Vagina (tissue), 2 donors: ENCODE data around the gene DOCK1. TPM values are rescaled to one million over a fixed set of nuclear protein-coding genes. Genes with fewer than 3 reads are reported as not detected.
"Not testable (repeated sequence)": the region's sequence is repeated elsewhere in the genome, so short reads cannot be mapped to it uniquely, and the experiment has no call there.

Experiments used
- DNase-seq, 2 donors: peaks; one replicate each; pipeline ENCODE4 v3.0.0-alpha.2; 2017; ENCODE audit errors: extremely low spot score in 2 of 2
- H3K27ac ChIP-seq: fragments of 200-600 bp; sonication (generic); one replicate; pipeline ENCODE4 v1.5.1; 2019
- H3K27me3 ChIP-seq: fragments of 200-600 bp; sonication (generic); one replicate; pipeline ENCODE4 v1.5.1; 2019
- H3K36me3 ChIP-seq, 2 donors: fragments of 200-600 bp; sonication (generic); one replicate each; pipeline ENCODE4 v1.5.1; 2017 to 2019
- H3K4me1 ChIP-seq: fragments of 200-600 bp; sonication (generic); one replicate; pipeline ENCODE4 v1.5.1; 2019
- H3K4me3 ChIP-seq, 2 donors: fragments of 200-600 bp; sonication (generic); 1 replicate in 1 of 2; 2 replicates in 1 of 2; pipeline ENCODE4 v1.5.1; 2016 to 2019
- H3K9me3 ChIP-seq: fragments of 200-600 bp; sonication (generic); one replicate; pipeline ENCODE4 v1.5.1; 2019
- POLR2A ChIP-seq, 2 donors: fragments of 450-650 bp; IDR thresholded peaks; one replicate each; pipeline ENCODE4 v1.6.1; 2017; ENCODE audit warnings: antibody characterized with exemption in 2 of 2, mild to moderate bottlenecking in 2 of 2, moderate library complexity in 2 of 2
- POLR2AphosphoS5 ChIP-seq, 2 donors: sonication (generic); formaldehyde crosslinking; IDR thresholded peaks; one replicate each; pipeline ENCODE4 v1.9.0; 2017; ENCODE audit warnings: antibody characterized with exemption in 2 of 2, mild to moderate bottlenecking in 2 of 2, low read depth in 1 of 2; ENCODE audit not compliant: insufficient read depth in 1 of 2
- intact Hi-C: fragments of 100-400 bp; cut with DNase I; formaldehyde crosslinking; loops from one replicate; pipeline ENCODE4 v1.15.1; 2023
- total RNA-seq: library from RNA; depleted of rRNA; stranded (reverse); fragments of >200 nt; gene quantifications from one replicate; pipeline ENCODE4 v1.2.3, GENCODE V29; 2016
- TF ChIP-seq, protein P1 (sequence below), 3 experiments: fragments of 450-650 bp in 2 of 3; fragments of 200-600 bp in 1 of 3; sonication (generic) in 1 of 3; IDR thresholded peaks; one replicate each; pipeline ENCODE4 v1.5.1; 2017 to 2019; ENCODE audit warnings: antibody characterized with exemption in 3 of 3, mild to moderate bottlenecking in 2 of 3, moderate library complexity in 2 of 3

The DOCK1 gene
- total RNA-seq, 1 donor from 2014 or later, result 64.6 TPM

GRCh38 chr10:126893206-126893605 is 12.0 kb upstream of the DOCK1 start:
- no peaks in the 10 kb centered on the region for H3K4me1 ChIP-seq
- H3K4me3 ChIP-seq, result no peak overlapping the region
- H3K9me3 ChIP-seq, result no peaks in the 10 kb centered on the region
- no peaks in the 10 kb centered on the region for H3K36me3 ChIP-seq
- TF ChIP-seq POLR2A (IDR thresholded peaks at IDR 0.05) (no peak), POLR2AphosphoS5 (IDR thresholded peaks at IDR 0.05; ENCODE audit: insufficient read depth in 1 of 2, low read depth in 1 of 2) (no peak)
- TF ChIP-seq, protein P1, sequence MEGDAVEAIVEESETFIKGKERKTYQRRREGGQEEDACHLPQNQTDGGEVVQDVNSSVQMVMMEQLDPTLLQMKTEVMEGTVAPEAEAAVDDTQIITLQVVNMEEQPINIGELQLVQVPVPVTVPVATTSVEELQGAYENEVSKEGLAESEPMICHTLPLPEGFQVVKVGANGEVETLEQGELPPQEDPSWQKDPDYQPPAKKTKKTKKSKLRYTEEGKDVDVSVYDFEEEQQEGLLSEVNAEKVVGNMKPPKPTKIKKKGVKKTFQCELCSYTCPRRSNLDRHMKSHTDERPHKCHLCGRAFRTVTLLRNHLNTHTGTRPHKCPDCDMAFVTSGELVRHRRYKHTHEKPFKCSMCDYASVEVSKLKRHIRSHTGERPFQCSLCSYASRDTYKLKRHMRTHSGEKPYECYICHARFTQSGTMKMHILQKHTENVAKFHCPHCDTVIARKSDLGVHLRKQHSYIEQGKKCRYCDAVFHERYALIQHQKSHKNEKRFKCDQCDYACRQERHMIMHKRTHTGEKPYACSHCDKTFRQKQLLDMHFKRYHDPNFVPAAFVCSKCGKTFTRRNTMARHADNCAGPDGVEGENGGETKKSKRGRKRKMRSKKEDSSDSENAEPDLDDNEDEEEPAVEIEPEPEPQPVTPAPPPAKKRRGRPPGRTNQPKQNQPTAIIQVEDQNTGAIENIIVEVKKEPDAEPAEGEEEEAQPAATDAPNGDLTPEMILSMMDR (IDR thresholded peaks at IDR 0.05), result no peak
- H3K27me3 ChIP-seq, result no peaks in the 10 kb centered on the region
- H3K27ac ChIP-seq, result no peak overlapping the region
- intact Hi-C loops, result no loop called here
- DNase-seq, result no peak

- no peaks in the 10 kb centered on the region for H3K4me1 ChIP-seq
- no peaks in the 10 kb centered on the region for H3K27me3 ChIP-seq
- no peak overlapping the region for H3K27ac ChIP-seq
- no peaks in the 10 kb centered on the region for H3K36me3 ChIP-seq
- no peak overlapping the region for H3K4me3 ChIP-seq
- TF ChIP-seq, protein P1 (IDR thresholded peaks at IDR 0.05), result no peak
- TF ChIP-seq POLR2AphosphoS5 (IDR thresholded peaks at IDR 0.05; ENCODE audit: insufficient read depth in 1 of 2, low read depth in 1 of 2) (no peak), POLR2A (IDR thresholded peaks at IDR 0.05) (no peak)
- DNase-seq, result no peak
- H3K9me3 ChIP-seq, result no peaks in the 10 kb centered on the region
- intact Hi-C loops, result no loop called here
Observed at GRCh38 chr10:126893841-126894240, 11.4 kb upstream of the DOCK1 start.

DNA sequence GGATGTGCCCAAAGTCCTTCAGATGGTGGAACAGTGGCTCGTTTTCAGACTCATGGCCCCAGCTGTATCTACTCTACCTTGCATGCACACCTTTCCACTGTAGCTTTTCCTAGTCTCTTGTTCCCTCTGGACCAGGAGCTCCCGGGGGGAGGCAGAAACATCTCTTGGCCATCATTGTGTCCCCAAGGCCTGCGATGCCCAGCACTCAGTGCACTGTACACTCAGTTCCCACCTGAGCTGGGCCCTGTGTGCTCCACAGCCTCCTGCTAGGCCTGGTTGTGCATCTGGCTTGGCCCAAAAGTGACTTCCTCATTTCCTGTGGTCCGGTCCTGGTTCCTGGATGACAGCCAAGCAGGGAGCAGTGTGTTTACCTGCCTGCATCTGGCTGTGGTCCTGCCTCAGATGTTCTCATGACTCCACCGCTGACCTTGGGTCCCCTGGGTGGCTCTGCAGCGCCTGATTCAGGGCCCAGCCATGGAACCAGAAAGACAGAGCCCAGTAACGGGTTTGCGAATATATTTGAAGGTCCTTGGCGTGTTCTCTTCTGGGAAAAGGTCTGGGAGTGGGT is 9.9 kb upstream of the DOCK1 start:
- TF ChIP-seq, protein P1 (IDR thresholded peaks at IDR 0.05), result no peak
- no peak for TF ChIP-seq POLR2AphosphoS5 (IDR thresholded peaks at IDR 0.05; ENCODE audit: insufficient read depth in 1 of 2, low read depth in 1 of 2)
- no peak for TF ChIP-seq POLR2A (IDR thresholded peaks at IDR 0.05)
- Histone ChIP-seq H3K9me3 (no peaks in the 10 kb centered on the region), H3K27me3 (no peaks in the 10 kb centered on the region), H3K36me3 (no peaks in the 10 kb centered on the region), H3K4me1 (no peaks in the 10 kb centered on the region), H3K27ac (no peak overlapping the region), H3K4me3 (no peak overlapping the region)
- DNase-seq, result no peak
- intact Hi-C loops, result no loop called here

DNA sequence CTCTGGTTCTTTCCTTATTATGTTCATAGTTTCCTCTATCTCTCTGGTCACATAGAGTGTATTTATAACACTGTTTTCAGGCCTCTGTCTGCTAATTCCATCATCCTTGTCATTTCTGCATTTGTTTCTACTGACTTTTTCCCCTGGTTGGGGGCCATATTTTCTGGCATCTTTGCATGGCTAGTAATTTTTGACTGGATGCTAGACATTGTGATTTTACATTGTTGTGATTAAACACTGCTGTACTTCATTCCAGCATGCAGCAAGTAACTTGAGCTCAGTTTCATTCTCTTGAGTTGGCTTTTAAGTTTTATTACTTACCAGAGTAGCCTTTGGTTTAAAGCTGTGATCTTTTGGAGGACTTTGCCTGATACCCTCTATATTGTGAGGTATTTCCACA is 6.8 kb upstream of the DOCK1 start:
- TF ChIP-seq, protein P1 (IDR thresholded peaks at IDR 0.05), result no peak
- no peak for TF ChIP-seq POLR2AphosphoS5 (IDR thresholded peaks at IDR 0.05; ENCODE audit: insufficient read depth in 1 of 2, low read depth in 1 of 2)
- no peak for TF ChIP-seq POLR2A (IDR thresholded peaks at IDR 0.05)
- Histone ChIP-seq H3K4me1 (no peaks in the 10 kb centered on the region), H3K36me3 (no peaks in the 10 kb centered on the region), H3K9me3 (no peaks in the 10 kb centered on the region), H3K27ac (no peak overlapping the region), H3K4me3 (no peak overlapping the region), H3K27me3 (no peaks in the 10 kb centered on the region)
- no peak for DNase-seq
- intact Hi-C loops, result no loop called here

DNA sequence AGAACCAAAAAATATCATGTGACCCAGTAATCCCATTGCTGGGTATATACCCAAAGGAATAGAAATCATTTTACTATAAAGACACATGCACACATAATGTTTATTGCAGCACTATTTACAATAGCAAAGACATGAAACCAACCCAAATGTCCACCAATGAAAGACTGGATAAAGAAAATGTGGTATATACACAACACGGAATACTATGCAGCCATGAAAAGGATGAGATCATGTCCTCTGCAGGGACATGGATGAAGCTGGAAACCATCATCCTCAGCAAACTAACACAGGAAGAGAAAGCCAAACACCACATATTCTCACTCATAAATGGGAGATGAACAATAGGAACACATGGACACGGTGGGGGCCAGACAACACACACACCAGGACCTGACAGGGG is 5.7 kb upstream of the DOCK1 start:
- H3K9me3 ChIP-seq, H3K27ac ChIP-seq, intact Hi-C loops, H3K36me3 ChIP-seq, H3K4me3 ChIP-seq, DNase-seq, H3K4me1 ChIP-seq, H3K27me3 ChIP-seq: not testable (repeated sequence)
